DOHH2 (cell line): ENCODE measurements around the gene TSHZ2.

Experiments
- H3F3A ChIP-seq: fragments of 200-600 bp; sonication (generic), shearing (Covaris generic); 2 replicates; pipeline ENCODE4 v1.6.0; 2016; ENCODE audit warnings: antibody characterized with exemption, mild to moderate bottlenecking; ENCODE audit not compliant: control insufficient read depth, insufficient read depth
- H3K27ac ChIP-seq: fragments of 200-600 bp; sonication (generic); 2 replicates; pipeline ENCODE4 v1.5.1; 2014; ENCODE audit warnings: low read depth, mild to moderate bottlenecking, low read length, moderate library complexity
- H3K27me3 ChIP-seq: fragments of 200-600 bp; sonication (generic); 2 replicates; pipeline ENCODE4 v1.6.1; 2014; ENCODE audit warnings: mild to moderate bottlenecking, low read length, mixed read lengths; ENCODE audit not compliant: control insufficient read depth
- H3K36me3 ChIP-seq: fragments of 200-600 bp; sonication (generic); 2 replicates; pipeline ENCODE4 v1.6.1; 2014; ENCODE audit warnings: mild to moderate bottlenecking, low read length, moderate library complexity, mixed read lengths; ENCODE audit not compliant: control insufficient read depth
- H3K4me1 ChIP-seq: fragments of 200-600 bp; sonication (generic); 2 replicates; pipeline ENCODE4 v1.6.1; 2014; ENCODE audit warnings: mild to moderate bottlenecking, low read length, mixed read lengths; ENCODE audit not compliant: control insufficient read depth
- H3K4me2 ChIP-seq: fragments of 200-600 bp; sonication (generic); 2 replicates; pipeline ENCODE4 v1.6.0; 2014; ENCODE audit warnings: mild to moderate bottlenecking, low read length, moderate library complexity
- H3K4me3 ChIP-seq: fragments of 200-600 bp; sonication (generic); 2 replicates; pipeline ENCODE4 v1.5.1; 2014; ENCODE audit warnings: mild to moderate bottlenecking, low read length, mixed read lengths
- H3K79me2 ChIP-seq: fragments of 200-600 bp; sonication (generic); 2 replicates; pipeline ENCODE4 v1.6.1; 2014; ENCODE audit warnings: mild to moderate bottlenecking, low read length, mixed read lengths; ENCODE audit not compliant: control insufficient read depth
- H3K9me2 ChIP-seq: fragments of 200-600 bp; sonication (generic); replicated peaks from 2 replicates; pipeline ENCODE4 v1.6.1; 2014; ENCODE audit warnings: mild to moderate bottlenecking, low read length, mixed read lengths; ENCODE audit not compliant: control insufficient read depth
- H3K9me3 ChIP-seq: fragments of 200-600 bp; sonication (generic); 2 replicates; pipeline ENCODE4 v1.6.1; 2014; ENCODE audit warnings: antibody characterized with exemption, low read length, mixed read lengths; ENCODE audit not compliant: control insufficient read depth, insufficient read depth
- H4K20me1 ChIP-seq: fragments of 200-600 bp; sonication (generic); 2 replicates; pipeline ENCODE4 v1.6.0; 2014; ENCODE audit warnings: low read depth, mild to moderate bottlenecking, antibody characterized with exemption, low read length, moderate library complexity; ENCODE audit not compliant: control insufficient read depth, insufficient read depth
- CTCF ChIP-seq: fragments of 200-600 bp; sonication (generic); IDR thresholded peaks from one replicate; pipeline ENCODE4 v1.5.1; 2014; ENCODE audit warnings: antibody characterized with exemption, mild to moderate bottlenecking, low read depth, low read length; ENCODE audit not compliant: poor library complexity, severe bottlenecking
- EZH2phosphoT487 ChIP-seq: fragments of 200-600 bp; sonication (generic); IDR thresholded peaks from 2 replicates; pipeline ENCODE4 v1.6.1; 2017; ENCODE audit warnings: borderline replicate concordance, mild to moderate bottlenecking, antibody characterized with exemption, low read length, moderate library complexity, mixed read lengths

The TSHZ2 gene

GRCh38 chr20:53097791-53098190 lies 125.6 kb downstream of the TSHZ2 start:
- Histone ChIP-seq H3K4me2 (no peak overlapping the region), H3K36me3 (no peaks in the 10 kb centered on the region), H3K4me3 (no peak overlapping the region), H3K79me2 (no peaks in the 10 kb centered on the region), H3F3A (no peaks in the 10 kb centered on the region), H3K4me1 (peaks cover 9% of the 10 kb centered on the region), H3K27me3 (no peaks in the 10 kb centered on the region), H4K20me1 (no peaks in the 10 kb centered on the region), H3K27ac (no peak overlapping the region), H3K9me3 (no peaks in the 10 kb centered on the region), H3K9me2 (no peaks in the 10 kb centered on the region)
- TF ChIP-seq EZH2phosphoT487 (no peak), CTCF (no peak)

- no peak for TF ChIP-seq EZH2phosphoT487
- TF ChIP-seq CTCF: no peak
- Histone ChIP-seq H3K4me2 (no peak overlapping the region), H3K9me3 (no peaks in the 10 kb centered on the region), H3F3A (no peaks in the 10 kb centered on the region), H3K36me3 (no peaks in the 10 kb centered on the region), H4K20me1 (no peaks in the 10 kb centered on the region), H3K27me3 (no peaks in the 10 kb centered on the region), H3K27ac (no peak overlapping the region), H3K79me2 (no peaks in the 10 kb centered on the region), H3K4me1 (peaks cover 17% of the 10 kb centered on the region), H3K4me3 (no peak overlapping the region), H3K9me2 (no peaks in the 10 kb centered on the region)
These were observed 126.5 kb downstream of the TSHZ2 start for GRCh38 chr20:53098621-53099020.

- no peak overlapping the region for H3K4me3 ChIP-seq
- H3K9me3 ChIP-seq: no peaks in the 10 kb centered on the region
- H3F3A ChIP-seq: no peaks in the 10 kb centered on the region
- TF ChIP-seq EZH2phosphoT487: no peak
- no peak for TF ChIP-seq CTCF
- H3K9me2 ChIP-seq: no peaks in the 10 kb centered on the region
- no peaks in the 10 kb centered on the region for H3K36me3 ChIP-seq
- no peaks in the 10 kb centered on the region for H3K79me2 ChIP-seq
- no peaks in the 10 kb centered on the region for H4K20me1 ChIP-seq
- peaks cover 22% of the 10 kb centered on the region for H3K4me1 ChIP-seq
- no peak overlapping the region for H3K4me2 ChIP-seq
- no peaks in the 10 kb centered on the region for H3K27me3 ChIP-seq
- no peak overlapping the region for H3K27ac ChIP-seq
These were observed 127.7 kb downstream of the TSHZ2 start for GRCh38 chr20:53099856-53100255.

GRCh38 chr20:53100476-53100911 lies 128.3 kb downstream of the TSHZ2 start:
- Histone ChIP-seq H3K9me2 (no peaks in the 10 kb centered on the region), H3K4me2 (no peak overlapping the region), H3K4me1 (peaks cover 22% of the 10 kb centered on the region), H3K27me3 (no peaks in the 10 kb centered on the region), H4K20me1 (no peaks in the 10 kb centered on the region), H3K9me3 (no peaks in the 10 kb centered on the region), H3K4me3 (no peak overlapping the region), H3F3A (no peaks in the 10 kb centered on the region), H3K36me3 (no peaks in the 10 kb centered on the region), H3K27ac (no peak overlapping the region), H3K79me2 (no peaks in the 10 kb centered on the region)
- TF ChIP-seq EZH2phosphoT487 (no peak), CTCF (no peak)
